Dedifferentiated amniotic fluid mesenchymal stem cell (primary cell): ENCODE results near the gene ORC5.

Source experiments
- DNase-seq: peaks from one replicate; pipeline ENCODE4 v3.0.0-alpha.2; 2016; ENCODE audit errors: extremely low spot score

ORC5 gene

GRCh38 chr7:104127204-104127603 lies 80.6 kb downstream of the ORC5 start:
- no peak for DNase-seq

- DNase-seq: no peak
These were observed 81.4 kb downstream of the ORC5 start for GRCh38 chr7:104126411-104126841.

DNA sequence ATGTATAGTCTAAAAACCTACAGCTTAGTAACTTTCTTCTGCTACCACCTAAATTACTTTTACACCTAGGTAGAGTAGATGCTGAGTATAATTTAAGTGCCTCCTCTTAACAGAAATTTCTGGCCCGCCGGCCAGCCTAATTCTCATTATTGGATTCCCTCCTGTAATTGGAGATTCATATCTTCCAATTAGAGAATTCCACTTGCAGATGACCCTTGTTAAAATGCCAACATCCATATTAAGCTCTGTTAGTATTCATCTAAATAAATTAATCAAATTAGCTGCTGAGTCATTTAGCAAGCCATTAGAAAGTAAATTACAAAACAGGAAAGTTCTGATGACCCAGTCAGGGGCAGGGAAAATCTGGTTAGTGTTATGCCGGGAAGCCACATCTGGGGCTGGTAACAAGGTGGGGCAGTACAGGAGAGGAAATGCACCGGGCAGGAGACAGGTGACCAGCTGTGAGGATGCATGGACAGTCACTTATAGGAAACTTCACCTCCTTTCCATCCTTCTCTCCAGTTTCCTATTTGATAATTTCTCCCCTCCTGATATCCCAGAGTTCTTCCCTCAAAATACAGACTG lies 82.8 kb downstream of the ORC5 start:
- no peak for DNase-seq

DNA sequence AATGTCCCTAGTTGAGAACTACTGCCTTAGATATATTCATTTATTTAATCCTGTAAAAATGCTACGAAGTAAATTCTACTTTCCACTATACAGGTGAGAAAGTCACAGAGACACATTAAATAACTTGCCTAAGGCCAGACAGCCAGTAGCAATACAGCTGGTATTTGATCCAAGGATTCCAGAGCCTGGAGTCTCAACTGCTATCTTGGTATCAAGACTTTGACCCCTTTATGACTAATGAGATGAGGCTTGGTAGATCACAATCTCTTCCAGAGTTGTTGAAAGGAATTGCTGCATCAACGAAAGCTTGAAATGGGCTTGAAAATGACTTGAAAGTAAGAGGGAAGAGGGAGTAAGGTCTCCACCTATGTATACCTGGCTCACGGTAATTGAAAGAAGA lies 83.3 kb downstream of the ORC5 start:
- DNase-seq: no peak

- no peak for DNase-seq
These were observed 84.0 kb downstream of the ORC5 start for GRCh38 chr7:104123786-104124185.

GRCh38 chr7:104113788-104114187 lies 94.0 kb downstream of the ORC5 start:
- DNase-seq: no peak

GRCh38 chr7:104112623-104113022 lies 95.2 kb downstream of the ORC5 start:
- no peak for DNase-seq

- no peak for DNase-seq
These were observed 96.5 kb downstream of the ORC5 start for GRCh38 chr7:104111271-104111670.

- no peak for DNase-seq
These were observed 101.5 kb downstream of the ORC5 start for GRCh38 chr7:104106108-104106905.

DNA sequence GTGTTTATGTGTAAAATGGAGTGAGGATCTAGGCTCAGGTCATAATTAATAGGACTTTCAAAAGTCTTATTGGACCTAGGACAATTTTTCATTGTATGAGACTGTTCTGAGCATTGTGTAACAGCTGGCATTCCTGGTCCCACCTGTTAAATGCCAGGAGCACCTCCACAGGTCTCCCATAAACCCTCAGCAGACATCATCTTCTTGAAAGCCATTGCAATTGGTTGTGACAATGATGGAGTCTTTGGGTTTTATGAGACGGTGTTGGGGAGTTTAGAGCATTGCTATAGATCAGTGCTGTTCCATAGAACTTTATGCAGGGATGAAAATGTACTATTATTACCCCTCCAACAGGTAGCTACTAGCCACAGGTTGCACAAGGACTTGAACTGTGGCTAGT lies 108.9 kb downstream of the ORC5 start:
- no peak for DNase-seq

DNA sequence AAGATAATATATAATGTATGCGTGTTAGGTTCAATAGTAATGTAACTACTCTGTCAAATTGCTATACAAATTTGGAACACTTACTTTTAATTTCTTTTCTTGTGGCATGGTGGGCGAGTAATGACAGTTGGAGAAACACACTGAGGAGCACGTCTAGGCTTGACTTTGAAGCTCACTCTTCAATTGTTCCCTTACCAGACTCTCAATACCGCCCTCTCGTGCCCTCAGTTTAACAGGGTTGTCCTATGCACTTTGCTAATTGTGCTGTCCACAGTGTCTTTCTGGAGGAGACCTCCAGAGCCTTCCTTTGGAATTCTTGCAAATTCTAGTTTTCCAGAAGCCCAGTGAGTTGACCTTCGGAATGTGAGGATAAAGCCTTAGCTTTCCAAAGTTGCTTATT lies 111.1 kb downstream of the ORC5 start:
- no peak for DNase-seq

- DNase-seq: no peak
These were observed 114.7 kb downstream of the ORC5 start for GRCh38 chr7:104093127-104093526.

DNA sequence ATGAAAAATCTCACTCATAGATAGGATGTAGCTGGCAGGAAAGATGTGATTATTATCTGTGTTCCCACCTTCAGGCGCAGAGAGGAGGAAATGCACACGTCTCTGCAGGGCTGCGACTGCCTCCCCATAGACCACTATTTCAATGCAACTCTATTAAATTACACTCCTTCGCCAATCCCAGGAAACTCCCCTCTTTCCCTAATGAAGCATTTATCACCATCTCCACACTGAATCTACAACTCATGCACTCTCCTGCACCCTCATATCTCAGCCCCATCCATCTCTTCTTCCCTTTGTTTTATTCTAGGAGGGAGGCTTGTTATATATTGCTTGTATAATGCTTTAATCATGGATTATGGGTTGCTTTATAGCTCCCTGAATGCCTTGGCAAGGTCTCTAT lies 116.6 kb downstream of the ORC5 start:
- no peak for DNase-seq

DNA sequence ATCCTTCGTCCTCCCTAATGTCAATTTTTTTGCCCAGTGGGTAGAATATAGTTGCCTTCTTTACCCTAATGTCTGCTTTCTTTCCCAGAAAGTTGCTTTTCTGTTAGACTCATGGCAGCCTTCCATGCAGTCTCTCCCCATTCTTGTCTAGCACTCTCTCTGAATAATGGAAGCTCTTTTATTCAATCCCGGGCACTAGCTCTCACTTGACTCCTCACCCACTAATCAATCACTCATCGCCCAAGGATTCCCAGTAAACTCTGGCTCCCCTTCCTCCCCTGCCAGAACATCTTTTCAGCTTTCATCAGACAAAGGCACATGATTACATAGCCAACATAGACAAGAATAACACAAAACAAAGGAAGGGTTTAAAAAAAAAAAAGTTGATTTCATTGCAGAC lies 118.2 kb downstream of the ORC5 start:
- no peak for DNase-seq

DNA sequence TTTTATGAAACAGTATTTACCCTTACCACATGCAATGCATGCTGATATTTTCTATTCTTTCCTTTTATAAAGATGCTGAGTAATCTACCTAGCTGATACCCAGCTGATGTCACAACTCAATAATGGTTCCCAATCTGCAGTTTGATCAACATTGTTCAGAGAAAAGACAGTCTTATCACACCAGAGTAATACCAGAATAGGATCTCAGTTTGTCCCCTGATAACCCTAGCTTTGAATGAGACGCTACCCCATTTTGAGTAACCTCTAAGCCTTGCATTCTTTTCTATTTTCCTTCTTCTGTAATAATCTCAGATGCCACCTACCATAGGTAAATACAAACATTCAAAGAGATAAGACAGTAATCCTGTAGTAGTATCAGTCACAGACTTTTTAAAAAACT lies 118.8 kb downstream of the ORC5 start:
- no peak for DNase-seq
